H7 (cell line): ENCODE data around the gene SPX. TPM values are rescaled to one million over a fixed set of nuclear protein-coding genes. Genes with fewer than 3 reads are reported as not detected.

Experiments
- DNase-seq: peaks from one replicate; pipeline ENCODE4 v3.0.0; 2012
- H3K27me3 ChIP-seq: 2 replicates; pipeline ENCODE4 v1.6.0; 2011; ENCODE audit warnings: mild to moderate bottlenecking, low read length; ENCODE audit not compliant: control insufficient read depth, insufficient read depth
- H3K36me3 ChIP-seq: replicated peaks from 2 replicates; pipeline ENCODE4 v1.5.1; 2011; ENCODE audit warnings: low read length; ENCODE audit not compliant: control insufficient read depth, insufficient read depth
- H3K4me3 ChIP-seq: 2 replicates; pipeline ENCODE4 v1.5.1; 2011; ENCODE audit warnings: low read depth, mild to moderate bottlenecking, control low read depth, low read length, moderate library complexity; ENCODE audit not compliant: insufficient read depth
- total RNA-seq: library from RNA; depleted of rRNA; stranded (reverse); fragments of >200 nt; shearing (Covaris generic); gene quantifications from 2 replicates; pipeline ENCODE4 v1.2.3, GENCODE V29; 2014

Gene SPX
- total RNA-seq, 1 experiment from 2014 or later, result not detected

DNA sequence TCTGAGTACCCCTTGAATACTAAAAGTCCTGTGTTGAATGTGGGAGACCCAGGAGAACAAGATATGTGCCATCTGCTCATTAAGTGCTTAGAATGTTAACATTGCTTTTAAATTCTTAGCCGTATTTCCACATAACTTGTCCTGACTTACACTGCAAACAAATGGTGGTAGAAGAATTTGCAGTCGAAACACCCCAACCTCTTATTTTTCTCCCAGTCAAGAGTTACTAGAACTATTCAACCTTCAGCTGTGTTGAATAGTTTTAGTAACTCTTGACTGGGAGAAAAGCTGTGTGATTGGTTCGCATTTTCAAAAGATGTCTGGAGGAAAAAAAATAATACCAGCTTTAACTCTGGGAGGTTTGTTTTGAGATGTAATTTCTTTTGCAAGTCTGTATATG, 7.6 kb upstream of the SPX start:
- Histone ChIP-seq H3K27me3 (no peaks in the 10 kb centered on the region), H3K36me3 (peaks cover 2% of the 10 kb centered on the region), H3K4me3 (no peak overlapping the region)
- no peak for DNase-seq

GRCh38 chr12:21521541-21521940, 4.6 kb upstream of the SPX start:
- no peaks in the 10 kb centered on the region for H3K36me3 ChIP-seq
- no peak for DNase-seq
- no peak overlapping the region for H3K4me3 ChIP-seq
- H3K27me3 ChIP-seq, result peaks cover 6% of the 10 kb centered on the region

- DNase-seq, result no peak
- no peak overlapping the region for H3K4me3 ChIP-seq
- peaks cover 22% of the 10 kb centered on the region for H3K27me3 ChIP-seq
- no peaks in the 10 kb centered on the region for H3K36me3 ChIP-seq
These were observed 2.9 kb upstream of the SPX start for GRCh38 chr12:21523148-21523547.

DNA sequence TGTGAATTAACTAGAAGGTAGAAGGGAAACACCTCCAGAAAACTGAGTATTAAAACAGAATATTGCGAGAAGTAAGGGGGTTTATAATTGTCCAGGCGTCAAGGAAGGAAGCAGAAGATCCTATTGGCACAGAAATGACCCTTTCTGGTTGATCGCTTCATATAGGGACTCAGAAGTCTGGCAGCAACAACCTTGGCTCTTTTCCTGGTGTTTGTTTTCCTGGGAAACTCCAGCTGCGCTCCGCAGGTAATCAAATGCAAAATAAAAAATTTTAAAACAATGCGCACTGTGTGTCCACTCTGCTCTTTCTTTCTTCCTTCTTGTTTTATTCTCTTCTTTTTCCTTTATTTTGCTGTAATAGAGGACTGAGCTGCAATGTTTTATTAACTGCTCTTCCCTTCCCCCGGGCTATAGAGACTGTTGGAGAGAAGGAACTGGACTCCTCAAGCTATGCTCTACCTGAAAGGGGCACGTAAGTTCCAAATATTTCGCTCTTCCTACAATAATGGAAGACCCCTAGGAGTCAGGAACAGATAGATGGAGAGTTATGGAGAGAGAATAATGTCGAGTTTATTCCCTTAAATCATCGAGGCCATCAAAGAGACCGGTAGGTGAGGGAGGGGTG, 737 bp downstream of the SPX start:
- H3K36me3 ChIP-seq, result no peaks in the 10 kb centered on the region
- H3K27me3 ChIP-seq, result peaks cover 47% of the 10 kb centered on the region
- peak overlapping the region; percentile 68 for H3K4me3 ChIP-seq
- DNase-seq, result peak; percentile 11

DNA sequence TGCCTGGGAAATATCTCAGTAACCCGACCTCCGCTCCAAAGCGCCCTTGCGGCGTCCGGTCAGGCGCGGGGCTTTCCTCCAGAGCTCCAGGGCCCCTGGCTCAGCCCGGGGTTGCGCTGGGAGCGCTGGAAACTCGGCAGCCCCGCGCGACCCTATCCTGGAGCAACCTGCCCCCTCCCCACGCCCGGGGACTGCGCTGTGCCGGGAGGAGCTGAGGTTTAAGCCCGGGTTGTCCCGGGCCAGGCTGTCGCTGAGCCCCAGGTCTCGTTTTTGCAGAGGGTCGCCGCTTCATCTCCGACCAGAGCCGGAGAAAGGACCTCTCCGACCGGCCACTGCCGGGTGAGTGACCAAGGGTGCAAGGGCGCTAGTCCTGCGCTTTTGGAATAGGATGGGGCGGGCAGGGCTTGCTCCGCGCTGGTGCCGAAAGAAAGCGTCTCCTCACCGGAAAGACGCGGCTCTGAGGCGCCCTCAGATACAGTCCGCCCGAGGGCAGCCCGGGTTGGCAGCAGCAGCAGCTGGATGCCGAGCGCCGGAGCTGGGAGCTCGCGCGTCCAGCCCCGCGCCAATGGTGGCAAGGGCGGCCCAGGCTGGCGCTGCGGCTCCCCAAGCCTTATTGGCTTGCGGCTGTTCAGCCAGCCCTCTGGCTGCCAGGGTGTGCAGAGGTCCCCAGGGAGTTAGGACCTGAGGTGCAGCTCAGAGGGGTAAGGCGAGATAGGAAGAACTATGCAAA, 1.5 kb downstream of the SPX start:
- peak; percentile 76 for DNase-seq
- peaks cover 47% of the 10 kb centered on the region for H3K27me3 ChIP-seq
- H3K36me3 ChIP-seq, result no peaks in the 10 kb centered on the region
- peak overlapping the region; percentile 68 for H3K4me3 ChIP-seq

DNA sequence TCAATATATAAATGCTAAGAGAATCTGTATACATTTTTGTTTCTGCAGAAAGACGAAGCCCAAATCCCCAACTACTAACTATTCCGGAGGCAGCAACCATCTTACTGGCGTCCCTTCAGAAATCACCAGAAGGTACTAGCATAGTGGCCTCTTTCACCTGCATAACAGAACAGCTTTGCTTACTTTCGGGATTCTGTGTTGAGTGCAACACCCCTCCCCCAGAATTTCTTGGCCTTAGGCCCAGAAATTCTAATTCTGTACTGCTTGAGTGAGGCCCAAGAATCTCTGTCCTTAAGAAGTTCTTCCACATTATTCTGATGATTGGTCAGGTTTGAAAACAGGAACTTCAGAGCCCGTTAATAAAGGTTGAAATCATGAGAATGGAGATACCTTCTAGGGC, 2.9 kb downstream of the SPX start:
- Histone ChIP-seq H3K27me3 (peaks cover 47% of the 10 kb centered on the region), H3K36me3 (no peaks in the 10 kb centered on the region), H3K4me3 (no peak overlapping the region)
- no peak for DNase-seq

- Histone ChIP-seq H3K27me3 (peaks cover 47% of the 10 kb centered on the region), H3K36me3 (no peaks in the 10 kb centered on the region), H3K4me3 (no peak overlapping the region)
- no peak for DNase-seq
These were observed 3.4 kb downstream of the SPX start for GRCh38 chr12:21529456-21529855.

DNA sequence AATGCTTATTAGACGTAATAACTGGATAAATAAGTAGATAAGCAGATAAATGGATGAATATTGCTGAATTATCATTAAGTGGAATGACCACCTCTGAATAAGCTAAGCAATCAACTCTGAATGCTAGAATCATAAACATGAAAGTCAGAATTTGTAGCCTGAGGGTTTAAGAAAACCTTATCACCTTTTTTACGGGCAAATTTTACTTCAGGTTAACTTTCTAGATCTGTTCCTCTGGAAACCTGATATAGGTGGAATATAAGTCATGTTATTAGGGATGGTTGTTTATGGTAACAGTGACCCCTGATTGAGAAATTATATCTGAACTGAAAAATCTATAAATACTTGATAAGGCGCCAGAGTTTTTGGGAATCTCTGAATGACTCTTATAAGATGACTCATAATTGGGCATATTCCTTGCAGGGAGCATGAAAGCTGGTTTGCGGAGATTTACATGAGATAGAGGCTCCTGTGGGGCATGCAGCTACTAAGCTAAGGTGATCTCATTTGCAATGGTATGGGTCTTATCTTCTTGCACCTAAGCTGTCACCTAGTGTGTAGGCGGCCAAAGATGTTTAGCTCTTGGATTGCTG, 12.1 kb downstream of the SPX start:
- H3K27me3 ChIP-seq, result no peaks in the 10 kb centered on the region
- H3K36me3 ChIP-seq, result no peaks in the 10 kb centered on the region
- H3K4me3 ChIP-seq, result no peak overlapping the region
- DNase-seq, result no peak

GRCh38 chr12:21539797-21540196, 13.7 kb downstream of the SPX start:
- H3K27me3 ChIP-seq, result no peaks in the 10 kb centered on the region
- H3K4me3 ChIP-seq, result no peak overlapping the region
- no peak for DNase-seq
- H3K36me3 ChIP-seq, result no peaks in the 10 kb centered on the region

GRCh38 chr12:21541773-21542172, 15.7 kb downstream of the SPX start:
- no peak for DNase-seq
- no peaks in the 10 kb centered on the region for H3K36me3 ChIP-seq
- H3K4me3 ChIP-seq, result no peak overlapping the region
- H3K27me3 ChIP-seq, result no peaks in the 10 kb centered on the region

DNA sequence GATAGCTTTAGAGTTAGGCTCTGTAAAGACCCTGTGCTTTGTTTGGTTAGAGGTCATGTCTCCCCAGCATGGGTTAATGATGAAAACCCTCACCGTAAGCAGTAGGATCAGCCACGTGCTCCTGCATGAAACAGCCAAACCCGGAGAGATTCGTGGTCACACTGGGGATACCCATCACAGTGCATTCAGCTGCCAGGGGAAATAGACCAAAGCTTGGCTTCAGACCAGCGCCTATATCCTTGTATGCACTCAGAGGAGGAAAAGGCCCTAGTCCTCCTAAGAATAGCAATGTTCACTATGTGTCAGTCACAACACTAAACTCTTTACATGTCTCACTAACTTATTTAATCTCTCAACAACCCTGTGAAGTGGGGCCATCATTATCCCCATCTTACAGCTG, 16.3 kb downstream of the SPX start:
- Histone ChIP-seq H3K36me3 (no peaks in the 10 kb centered on the region), H3K4me3 (no peak overlapping the region), H3K27me3 (no peaks in the 10 kb centered on the region)
- DNase-seq, result no peak

GRCh38 chr12:21543151-21543550, 17.1 kb downstream of the SPX start:
- no peak for DNase-seq
- H3K27me3 ChIP-seq, result no peaks in the 10 kb centered on the region
- no peak overlapping the region for H3K4me3 ChIP-seq
- H3K36me3 ChIP-seq, result no peaks in the 10 kb centered on the region

DNA sequence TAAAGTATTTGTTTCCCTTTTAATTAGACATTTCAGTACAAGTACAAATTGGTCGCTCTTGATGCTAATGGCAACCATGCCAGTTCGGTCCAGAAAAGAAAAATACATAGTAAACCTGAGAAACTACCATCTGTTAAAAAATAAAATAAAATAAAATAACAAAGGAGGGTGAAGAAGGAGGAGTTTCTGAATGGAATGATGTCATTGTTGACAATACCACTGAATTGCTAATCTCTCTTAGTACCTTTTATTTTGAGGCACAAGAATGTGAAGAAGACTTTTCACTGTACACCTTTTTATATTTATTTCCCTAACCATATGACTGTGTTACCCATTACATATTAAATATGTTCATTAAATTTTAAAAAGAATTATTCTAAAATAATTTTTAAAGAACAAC, 19.5 kb downstream of the SPX start:
- Histone ChIP-seq H3K27me3 (no peaks in the 10 kb centered on the region), H3K36me3 (no peaks in the 10 kb centered on the region), H3K4me3 (no peak overlapping the region)
- DNase-seq, result no peak

- Histone ChIP-seq H3K36me3 (no peaks in the 10 kb centered on the region), H3K4me3 (no peak overlapping the region), H3K27me3 (no peaks in the 10 kb centered on the region)
- DNase-seq, result no peak
These were observed 20.6 kb downstream of the SPX start for GRCh38 chr12:21546716-21547115.

DNA sequence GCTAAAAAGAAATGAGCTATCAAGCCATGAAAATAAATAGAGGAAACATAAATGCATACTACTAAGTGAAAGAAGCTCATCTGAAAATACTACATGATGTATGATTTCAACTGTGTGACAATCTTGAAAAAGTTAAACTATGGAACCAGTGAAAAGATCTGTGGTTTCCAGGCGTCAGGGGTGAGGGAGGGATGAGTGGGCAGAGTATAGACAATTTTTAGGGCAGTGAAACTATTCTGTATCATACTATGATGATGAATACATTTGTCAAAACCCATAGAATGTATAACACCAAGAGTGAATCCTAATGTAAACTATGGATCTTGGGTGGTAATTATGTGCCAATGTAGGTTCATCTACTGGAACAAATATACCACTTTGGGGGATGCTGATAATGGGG, 21.3 kb downstream of the SPX start:
- Histone ChIP-seq H3K27me3 (no peaks in the 10 kb centered on the region), H3K36me3 (no peaks in the 10 kb centered on the region), H3K4me3 (no peak overlapping the region)
- DNase-seq, result no peak
